Stomach (tissue), 4 donors: Measurements from ENCODE around the gene NRAP.

Experiments used
- CTCF ChIP-seq, 7 experiments: fragments of 450-650 bp in 4 of 7; fragments of 200-600 bp in 3 of 7; sonication (generic) in 3 of 7; IDR thresholded peaks; one replicate each; pipeline ENCODE4 v1.5.1; 2016 to 2019; ENCODE audit warnings: antibody characterized with exemption in 7 of 7, control low read depth in 2 of 7, mild to moderate bottlenecking in 1 of 7
- POLR2A ChIP-seq, 4 donors: fragments of 450-650 bp; IDR thresholded peaks; one replicate each; pipeline ENCODE4 v1.6.1; 2016; ENCODE audit warnings: antibody characterized with exemption in 4 of 4, control low read depth in 2 of 4, mild to moderate bottlenecking in 1 of 4, moderate library complexity in 1 of 4
- POLR2AphosphoS5 ChIP-seq, 3 donors: sonication (generic); formaldehyde crosslinking; IDR thresholded peaks; one replicate each; pipeline ENCODE4 v1.6.1; 2016; ENCODE audit warnings: antibody characterized with exemption in 3 of 3

- TF ChIP-seq CTCF (IDR thresholded peaks at IDR 0.05), result no peak
- no peak for TF ChIP-seq POLR2AphosphoS5 (IDR thresholded peaks at IDR 0.05)
- no peak for TF ChIP-seq POLR2A (IDR thresholded peaks at IDR 0.05)
These were observed 23.2 kb upstream of the NRAP start for GRCh38 chr10:113687037-113687436.
